ENCODE measurements around the gene ATAD2B.

DNA sequence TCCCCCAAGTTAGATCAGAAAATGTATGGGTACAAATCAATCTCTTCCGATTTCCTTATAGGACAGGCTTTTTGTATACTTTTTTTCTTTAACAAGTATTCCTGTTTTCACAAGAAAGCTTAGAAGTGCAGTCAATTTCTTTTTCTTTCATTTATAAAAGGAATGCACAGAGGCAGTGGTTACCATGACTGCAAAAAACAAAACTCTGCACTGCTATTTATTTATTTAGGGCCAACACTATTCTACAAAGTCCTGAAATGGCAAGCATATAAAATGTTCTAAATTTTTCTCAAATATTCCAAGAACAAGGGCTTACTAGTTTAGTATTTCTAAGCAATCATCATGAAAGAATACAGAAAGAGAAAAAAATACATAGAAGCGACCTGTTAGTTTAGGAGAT, 22.2 kb downstream of the ATAD2B start:
- TF ChIP-seq, protein P1, sequence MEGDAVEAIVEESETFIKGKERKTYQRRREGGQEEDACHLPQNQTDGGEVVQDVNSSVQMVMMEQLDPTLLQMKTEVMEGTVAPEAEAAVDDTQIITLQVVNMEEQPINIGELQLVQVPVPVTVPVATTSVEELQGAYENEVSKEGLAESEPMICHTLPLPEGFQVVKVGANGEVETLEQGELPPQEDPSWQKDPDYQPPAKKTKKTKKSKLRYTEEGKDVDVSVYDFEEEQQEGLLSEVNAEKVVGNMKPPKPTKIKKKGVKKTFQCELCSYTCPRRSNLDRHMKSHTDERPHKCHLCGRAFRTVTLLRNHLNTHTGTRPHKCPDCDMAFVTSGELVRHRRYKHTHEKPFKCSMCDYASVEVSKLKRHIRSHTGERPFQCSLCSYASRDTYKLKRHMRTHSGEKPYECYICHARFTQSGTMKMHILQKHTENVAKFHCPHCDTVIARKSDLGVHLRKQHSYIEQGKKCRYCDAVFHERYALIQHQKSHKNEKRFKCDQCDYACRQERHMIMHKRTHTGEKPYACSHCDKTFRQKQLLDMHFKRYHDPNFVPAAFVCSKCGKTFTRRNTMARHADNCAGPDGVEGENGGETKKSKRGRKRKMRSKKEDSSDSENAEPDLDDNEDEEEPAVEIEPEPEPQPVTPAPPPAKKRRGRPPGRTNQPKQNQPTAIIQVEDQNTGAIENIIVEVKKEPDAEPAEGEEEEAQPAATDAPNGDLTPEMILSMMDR (IDR thresholded peaks at IDR 0.05 in 8 of 11, conservative IDR thresholded peaks at IDR 0.05 in 3 of 11): no peak
- no peak for TF ChIP-seq POLR2AphosphoS5 (IDR thresholded peaks at IDR 0.05)
- no peak for TF ChIP-seq POLR2A (IDR thresholded peaks at IDR 0.05)
